Measurements from ENCODE around the gene C7orf33. TPM values are rescaled to one million over a fixed set of nuclear protein-coding genes. Genes with fewer than 3 reads are reported as not detected.

Gene C7orf33
- total and polyA plus RNA-seq, 9 of the 15 experiments (the other 6 are each of a cell fraction or from before 2014, with no cell fraction given) = 0.04 TPM; not detected in 8

GRCh38 chr7:148575640-148576411 is 14.7 kb upstream of the C7orf33 start (continued):
- TF ChIP-seq MYNN (IDR thresholded peaks at IDR 0.05) (peak; percentile 68), MYNN (CRISPR knock-in tag; IDR thresholded peaks at IDR 0.05) (no peak), AFF4 (CRISPR knock-in tag; IDR thresholded peaks at IDR 0.05) (no peak), BMI1 (IDR thresholded peaks at IDR 0.05; ENCODE audit: low read length) (peak; percentile 26; the same call in 1 of the 2 replicates), EP400 (IDR thresholded peaks at IDR 0.05) (no peak), GABPA (tag; conservative IDR thresholded peaks at IDR 0.05; ENCODE audit: low read depth) (no peak), ZBTB49 (CRISPR knock-in tag; IDR thresholded peaks at IDR 0.05; ENCODE audit: borderline replicate concordance) (no peak), SP2 (IDR thresholded peaks at IDR 0.05; ENCODE audit: extremely low read depth, low read depth, low read length, poor library complexity, severe bottlenecking) (no peak), RB1 (IDR thresholded peaks at IDR 0.05; ENCODE audit: low read depth) (peak; percentile 59), MLX (CRISPR knock-in tag; conservative IDR thresholded peaks at IDR 0.05) (0 out of 4 replicates have a peak, but pooled peaks of 1 of the 2 experiments have one; percentile 43), TEAD2 (tag; IDR thresholded peaks at IDR 0.05) (no peak), JUNB (CRISPR knock-in tag; conservative IDR thresholded peaks at IDR 0.05) (no peak), ZNF133 (CRISPR knock-in tag; IDR thresholded peaks at IDR 0.05) (no peak), YBX1 (IDR thresholded peaks at IDR 0.05) (no peak), SAP30 (IDR thresholded peaks at IDR 0.05; ENCODE audit: borderline replicate concordance, insufficient read depth, low read depth, low read length, poor library complexity, severe bottlenecking) (no peak), GTF2E2 (tag; IDR thresholded peaks at IDR 0.05) (no peak), ZC3H8 (IDR thresholded peaks at IDR 0.05) (no peak), ZNF586 (CRISPR knock-in tag; conservative IDR thresholded peaks at IDR 0.05) (no peak), ILK (tag; IDR thresholded peaks at IDR 0.05; ENCODE audit: borderline replicate concordance, low read depth) (0 out of 2 replicates have a peak, but pooled peaks have one; percentile 2), ELF2 (CRISPR knock-in tag; IDR thresholded peaks at IDR 0.05) (peak; percentile 56; the same call in 1 of the 2 replicates), ILF3 (IDR thresholded peaks at IDR 0.05; ENCODE audit: borderline replicate concordance) (no peak), NCOR1 (IDR thresholded peaks at IDR 0.05) (no peak), MTA1 (IDR thresholded peaks at IDR 0.05; ENCODE audit: borderline replicate concordance) (no peak)
